HL-60 (cell line): ENCODE measurements around the gene TIAM1.

Experiments
- GABPA ChIP-seq: IDR thresholded peaks from 2 replicates; pipeline ENCODE4 v1.6.1; 2012; ENCODE audit warnings: low read depth
- POLR2AphosphoS5 ChIP-seq: IDR thresholded peaks from 2 replicates; pipeline ENCODE4 v1.6.1; 2012; ENCODE audit warnings: low read depth
- REST ChIP-seq: IDR thresholded peaks from 2 replicates; pipeline ENCODE4 v1.6.1; 2012; ENCODE audit warnings: low read depth; ENCODE audit not compliant: insufficient replicate concordance
- SPI1 ChIP-seq: IDR thresholded peaks from 2 replicates; pipeline ENCODE4 v1.6.1; 2012; ENCODE audit warnings: low read depth, mild to moderate bottlenecking, borderline replicate concordance
- TF ChIP-seq, protein P1 (sequence below): IDR thresholded peaks from one replicate; pipeline ENCODE4 v1.5.1; 2011; ENCODE audit warnings: low read length, control low read depth, inconsistent platforms; ENCODE audit not compliant: insufficient read depth

- TF ChIP-seq, protein P1, sequence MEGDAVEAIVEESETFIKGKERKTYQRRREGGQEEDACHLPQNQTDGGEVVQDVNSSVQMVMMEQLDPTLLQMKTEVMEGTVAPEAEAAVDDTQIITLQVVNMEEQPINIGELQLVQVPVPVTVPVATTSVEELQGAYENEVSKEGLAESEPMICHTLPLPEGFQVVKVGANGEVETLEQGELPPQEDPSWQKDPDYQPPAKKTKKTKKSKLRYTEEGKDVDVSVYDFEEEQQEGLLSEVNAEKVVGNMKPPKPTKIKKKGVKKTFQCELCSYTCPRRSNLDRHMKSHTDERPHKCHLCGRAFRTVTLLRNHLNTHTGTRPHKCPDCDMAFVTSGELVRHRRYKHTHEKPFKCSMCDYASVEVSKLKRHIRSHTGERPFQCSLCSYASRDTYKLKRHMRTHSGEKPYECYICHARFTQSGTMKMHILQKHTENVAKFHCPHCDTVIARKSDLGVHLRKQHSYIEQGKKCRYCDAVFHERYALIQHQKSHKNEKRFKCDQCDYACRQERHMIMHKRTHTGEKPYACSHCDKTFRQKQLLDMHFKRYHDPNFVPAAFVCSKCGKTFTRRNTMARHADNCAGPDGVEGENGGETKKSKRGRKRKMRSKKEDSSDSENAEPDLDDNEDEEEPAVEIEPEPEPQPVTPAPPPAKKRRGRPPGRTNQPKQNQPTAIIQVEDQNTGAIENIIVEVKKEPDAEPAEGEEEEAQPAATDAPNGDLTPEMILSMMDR = no peak
- TF ChIP-seq POLR2AphosphoS5 = no peak
- TF ChIP-seq REST = no peak
- TF ChIP-seq GABPA = no peak
- TF ChIP-seq SPI1 = peak; percentile 31; the same call in 1 of the 2 replicates
Observed at GRCh38 chr21:31159808-31160207, 184.3 kb downstream of the TIAM1 start.
